RPMI8226 (cell line): ENCODE measurements around the gene ZBTB12.
"Not testable (repeated sequence)": the region's sequence is repeated elsewhere in the genome, so short reads cannot be mapped to it uniquely, and the experiment has no call there.

Source experiments
- DNase-seq: peaks from one replicate; pipeline ENCODE4 v3.0.0-alpha.2; 2015

ZBTB12 gene

GRCh38 chr6:31874836-31875572, 26.9 kb downstream of the ZBTB12 start:
- no peak for DNase-seq

- DNase-seq: no peak
Observed at GRCh38 chr6:31874084-31874670, 27.7 kb downstream of the ZBTB12 start.

GRCh38 chr6:31871046-31871659, 30.7 kb downstream of the ZBTB12 start:
- no peak for DNase-seq

- DNase-seq: peak; percentile 22
Observed at GRCh38 chr6:31870385-31870921, 31.4 kb downstream of the ZBTB12 start.

- no peak for DNase-seq
Observed at GRCh38 chr6:31869343-31869742, 32.5 kb downstream of the ZBTB12 start.

GRCh38 chr6:31868658-31868971, 33.3 kb downstream of the ZBTB12 start:
- DNase-seq: not testable (repeated sequence)

GRCh38 chr6:31865205-31866118, 36.4 kb downstream of the ZBTB12 start:
- no peak for DNase-seq

- no peak for DNase-seq
Observed at GRCh38 chr6:31864818-31865204, 37.1 kb downstream of the ZBTB12 start.

GRCh38 chr6:31864123-31864562, 37.7 kb downstream of the ZBTB12 start:
- not testable (repeated sequence) for DNase-seq

- DNase-seq: peak; percentile 100
Observed at GRCh38 chr6:31862344-31863235, 39.3 kb downstream of the ZBTB12 start, which contains the start of gene NEU1. TSS of gene NEU1 (minus strand) at chr6:31862821. CDS start at chr6:31862776, 45 bp downstream.

GRCh38 chr6:31861919-31862343, 40.0 kb downstream of the ZBTB12 start:
- no peak for DNase-seq

- no peak for DNase-seq
Observed at GRCh38 chr6:31861150-31861549, 40.7 kb downstream of the ZBTB12 start.

- no peak for DNase-seq
Observed at GRCh38 chr6:31860349-31860748, 41.5 kb downstream of the ZBTB12 start.

- DNase-seq: no peak
Observed at GRCh38 chr6:31859923-31860322, 42.0 kb downstream of the ZBTB12 start.

GRCh38 chr6:31858707-31859106, 43.2 kb downstream of the ZBTB12 start:
- no peak for DNase-seq

- not testable (repeated sequence) for DNase-seq
Observed at GRCh38 chr6:31857774-31858173, 44.1 kb downstream of the ZBTB12 start.

- DNase-seq: not testable (repeated sequence)
Observed at GRCh38 chr6:31851980-31852718, 49.7 kb downstream of the ZBTB12 start.

GRCh38 chr6:31851485-31851832, 50.4 kb downstream of the ZBTB12 start:
- DNase-seq: no peak

- DNase-seq: no peak
Observed at GRCh38 chr6:31850765-31851484, 51.0 kb downstream of the ZBTB12 start.
